Neural crest cell (in vitro differentiated cells): ENCODE results near the gene PSMA6. TPM values are rescaled to one million over a fixed set of nuclear protein-coding genes. Genes with fewer than 3 reads are reported as not detected.

Source experiments
- DNase-seq: peaks from one replicate; pipeline ENCODE4 v3.0.0; 2021; ENCODE audit warnings: low read depth, mixed read lengths, low spot score
- H3K27ac Mint-ChIP-seq: one replicate; pipeline ENCODE4 v1.8.0; 2021; ENCODE audit warnings: mild to moderate bottlenecking, mixed read lengths; ENCODE audit not compliant: unreplicated experiment
- H3K27me3 Mint-ChIP-seq: 2 replicates; pipeline ENCODE4 v1.8.0; 2021; ENCODE audit warnings: low read depth, mild to moderate bottlenecking, mixed read lengths
- H3K36me3 Mint-ChIP-seq: 2 replicates; pipeline ENCODE4 v1.8.0; 2021; ENCODE audit warnings: low read depth, mild to moderate bottlenecking, mixed read lengths
- H3K4me1 Mint-ChIP-seq: 2 replicates; pipeline ENCODE4 v1.8.0; 2021; ENCODE audit warnings: mixed read lengths
- H3K4me3 Mint-ChIP-seq: one replicate; pipeline ENCODE4 v1.8.0; 2021; ENCODE audit warnings: mild to moderate bottlenecking, mixed read lengths
- H3K9me3 Mint-ChIP-seq: 2 replicates; pipeline ENCODE4 v1.8.0; 2021; ENCODE audit warnings: mixed read lengths
- total RNA-seq: library from RNA; stranded (reverse); gene quantifications from 2 replicates; pipeline ENCODE4 v1.2.1, GENCODE V29; 2021
- TF ChIP-seq, protein P1 (sequence below): fragments of 200-600 bp; sonication (generic); conservative IDR thresholded peaks from 2 replicates; pipeline ENCODE4 v1.5.0; 2021; ENCODE audit warnings: antibody characterized with exemption, mild to moderate bottlenecking

Gene PSMA6
- total RNA-seq, 1 donor from 2014 or later, result 229 TPM

DNA sequence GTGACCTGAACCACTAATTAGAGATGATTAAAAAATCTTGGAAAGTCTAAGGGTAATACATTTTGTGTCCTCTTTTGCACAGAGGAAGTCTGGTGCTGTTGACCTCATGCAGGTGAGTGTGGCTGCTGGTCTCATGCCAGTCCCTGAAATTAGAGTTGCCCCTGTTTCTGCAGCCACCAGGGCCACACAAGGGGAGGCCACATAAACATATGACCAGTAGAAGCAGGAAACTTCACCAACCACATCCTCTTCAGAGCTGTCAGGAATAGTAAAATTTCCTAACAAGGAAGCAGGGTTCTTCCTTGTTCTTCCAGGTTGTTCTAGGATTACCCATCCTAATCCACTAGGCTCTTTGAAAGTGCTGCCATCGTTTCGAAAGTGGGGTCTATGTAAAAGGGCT, 28.3 kb downstream of the PSMA6 start:
- Mint-ChIP-seq H3K4me1 (no peaks in the 10 kb centered on the region), H3K9me3 (no peaks in the 10 kb centered on the region), H3K27me3 (no peaks in the 10 kb centered on the region), H3K27ac (no peak overlapping the region), H3K36me3 (peaks cover 3% of the 10 kb centered on the region), H3K4me3 (no peak overlapping the region)
- DNase-seq, result no peak
- TF ChIP-seq, protein P1, sequence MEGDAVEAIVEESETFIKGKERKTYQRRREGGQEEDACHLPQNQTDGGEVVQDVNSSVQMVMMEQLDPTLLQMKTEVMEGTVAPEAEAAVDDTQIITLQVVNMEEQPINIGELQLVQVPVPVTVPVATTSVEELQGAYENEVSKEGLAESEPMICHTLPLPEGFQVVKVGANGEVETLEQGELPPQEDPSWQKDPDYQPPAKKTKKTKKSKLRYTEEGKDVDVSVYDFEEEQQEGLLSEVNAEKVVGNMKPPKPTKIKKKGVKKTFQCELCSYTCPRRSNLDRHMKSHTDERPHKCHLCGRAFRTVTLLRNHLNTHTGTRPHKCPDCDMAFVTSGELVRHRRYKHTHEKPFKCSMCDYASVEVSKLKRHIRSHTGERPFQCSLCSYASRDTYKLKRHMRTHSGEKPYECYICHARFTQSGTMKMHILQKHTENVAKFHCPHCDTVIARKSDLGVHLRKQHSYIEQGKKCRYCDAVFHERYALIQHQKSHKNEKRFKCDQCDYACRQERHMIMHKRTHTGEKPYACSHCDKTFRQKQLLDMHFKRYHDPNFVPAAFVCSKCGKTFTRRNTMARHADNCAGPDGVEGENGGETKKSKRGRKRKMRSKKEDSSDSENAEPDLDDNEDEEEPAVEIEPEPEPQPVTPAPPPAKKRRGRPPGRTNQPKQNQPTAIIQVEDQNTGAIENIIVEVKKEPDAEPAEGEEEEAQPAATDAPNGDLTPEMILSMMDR, result no peak

DNA sequence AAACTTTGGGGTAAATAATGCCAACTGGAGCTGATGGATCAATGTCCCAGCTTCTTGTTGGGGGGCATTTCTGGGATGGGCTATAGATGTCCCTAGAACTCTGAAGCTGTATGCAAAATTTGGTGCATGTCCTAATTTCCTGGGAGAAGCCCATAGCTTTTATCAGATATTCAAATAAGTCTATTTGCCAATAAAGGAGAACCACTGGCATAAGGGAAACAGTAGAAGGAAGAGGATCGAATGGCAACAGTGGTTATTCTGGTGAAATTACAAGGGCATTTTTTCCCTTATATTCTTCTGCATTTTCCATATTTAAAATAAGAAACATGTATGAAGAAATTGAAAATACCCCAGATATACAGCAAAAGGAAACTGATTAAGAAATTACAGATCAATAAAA, 34.2 kb downstream of the PSMA6 start:
- no peaks in the 10 kb centered on the region for H3K9me3 Mint-ChIP-seq
- H3K4me3 Mint-ChIP-seq, result no peak overlapping the region
- no peaks in the 10 kb centered on the region for H3K36me3 Mint-ChIP-seq
- no peaks in the 10 kb centered on the region for H3K27me3 Mint-ChIP-seq
- TF ChIP-seq, protein P1, result no peak
- no peaks in the 10 kb centered on the region for H3K4me1 Mint-ChIP-seq
- DNase-seq, result no peak
- no peak overlapping the region for H3K27ac Mint-ChIP-seq

DNA sequence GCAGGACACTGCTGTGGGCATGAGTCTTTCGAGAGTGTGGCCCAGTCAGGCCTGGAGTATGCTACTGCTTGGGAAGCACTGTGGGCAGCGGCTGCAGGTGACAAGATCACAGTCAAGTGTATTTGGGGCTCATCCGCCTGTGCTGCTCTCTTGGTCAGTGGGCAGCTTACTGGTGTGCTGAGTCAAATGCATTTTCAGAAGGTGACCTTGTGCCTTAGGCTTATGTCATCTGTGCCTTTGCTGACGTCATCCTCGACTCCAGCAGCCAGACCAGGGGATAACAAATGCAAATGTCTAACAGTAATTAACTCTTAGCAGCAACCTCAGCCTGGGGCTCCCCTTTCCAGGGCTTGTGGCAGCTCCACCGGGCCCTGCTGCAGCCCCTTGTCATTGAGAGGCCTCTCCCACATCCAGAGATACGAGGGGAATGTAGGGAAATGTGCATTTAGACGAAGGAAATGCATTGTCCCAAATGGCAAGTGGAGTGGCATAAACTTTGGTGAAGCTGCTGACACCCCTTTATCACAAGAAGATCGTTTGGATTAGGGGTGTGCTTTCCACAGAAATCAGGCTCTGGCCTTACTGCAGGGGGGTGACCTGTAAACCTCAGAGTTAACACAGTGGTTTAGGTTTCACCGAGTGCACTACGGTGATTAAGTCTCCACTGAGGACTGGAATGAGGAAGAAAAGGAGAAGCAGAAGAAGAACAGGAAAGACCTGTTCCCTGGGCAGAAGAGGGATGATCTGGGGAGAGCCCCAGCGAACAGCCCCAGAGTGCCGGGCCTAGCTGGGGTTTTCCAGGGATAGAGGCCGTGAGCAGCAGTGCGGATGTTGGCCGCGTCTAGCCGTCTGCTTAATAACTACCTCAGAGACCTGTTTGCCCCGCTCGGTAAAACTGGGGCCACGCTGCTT, 39.7 kb downstream of the PSMA6 start:
- H3K4me1 Mint-ChIP-seq, result peaks cover 34% of the 10 kb centered on the region
- no peak overlapping the region for H3K27ac Mint-ChIP-seq
- H3K27me3 Mint-ChIP-seq, result no peaks in the 10 kb centered on the region
- H3K4me3 Mint-ChIP-seq, result no peak overlapping the region
- TF ChIP-seq, protein P1, result no peak
- no peaks in the 10 kb centered on the region for H3K36me3 Mint-ChIP-seq
- H3K9me3 Mint-ChIP-seq, result no peaks in the 10 kb centered on the region
- DNase-seq, result no peak

DNA sequence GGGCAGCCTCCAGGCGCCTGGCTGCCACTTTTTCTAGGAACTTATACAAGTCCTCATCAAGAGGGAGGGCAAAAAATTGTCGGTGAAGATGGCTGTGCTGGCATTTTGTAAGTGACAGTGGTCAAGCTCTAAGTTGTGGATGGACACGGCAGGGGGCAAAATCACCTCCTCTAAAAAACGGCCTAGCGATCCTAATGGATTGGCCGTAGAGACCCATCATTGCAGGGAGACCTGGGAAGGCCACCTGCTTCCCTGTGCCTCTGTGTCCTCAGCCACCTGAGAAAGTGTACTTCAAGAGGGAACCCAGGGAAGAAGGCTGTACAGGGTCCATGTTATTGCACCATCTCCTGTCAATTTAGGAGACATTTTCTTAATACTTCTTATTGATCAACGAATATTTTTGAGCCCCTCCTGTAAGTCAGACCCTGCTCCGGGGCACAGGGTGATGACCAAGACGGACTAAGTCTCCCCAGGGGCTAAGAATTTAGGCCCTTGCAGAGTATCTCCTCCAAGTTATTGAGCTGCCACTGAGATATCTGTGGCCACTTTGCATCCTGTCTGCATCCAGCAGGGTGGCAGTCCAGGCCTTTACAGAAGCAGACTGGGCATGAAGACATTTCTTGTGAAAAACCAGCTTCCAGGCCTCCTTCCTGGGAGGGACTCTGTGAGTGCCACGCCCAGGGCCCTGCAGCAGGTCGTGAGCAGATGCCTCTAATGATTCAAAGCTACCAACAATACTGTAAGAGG, 40.5 kb downstream of the PSMA6 start:
- no peak for DNase-seq
- H3K36me3 Mint-ChIP-seq, result no peaks in the 10 kb centered on the region
- H3K4me3 Mint-ChIP-seq, result no peak overlapping the region
- peaks cover 37% of the 10 kb centered on the region for H3K4me1 Mint-ChIP-seq
- TF ChIP-seq, protein P1, result no peak
- no peak overlapping the region for H3K27ac Mint-ChIP-seq
- H3K27me3 Mint-ChIP-seq, result no peaks in the 10 kb centered on the region
- no peaks in the 10 kb centered on the region for H3K9me3 Mint-ChIP-seq

DNA sequence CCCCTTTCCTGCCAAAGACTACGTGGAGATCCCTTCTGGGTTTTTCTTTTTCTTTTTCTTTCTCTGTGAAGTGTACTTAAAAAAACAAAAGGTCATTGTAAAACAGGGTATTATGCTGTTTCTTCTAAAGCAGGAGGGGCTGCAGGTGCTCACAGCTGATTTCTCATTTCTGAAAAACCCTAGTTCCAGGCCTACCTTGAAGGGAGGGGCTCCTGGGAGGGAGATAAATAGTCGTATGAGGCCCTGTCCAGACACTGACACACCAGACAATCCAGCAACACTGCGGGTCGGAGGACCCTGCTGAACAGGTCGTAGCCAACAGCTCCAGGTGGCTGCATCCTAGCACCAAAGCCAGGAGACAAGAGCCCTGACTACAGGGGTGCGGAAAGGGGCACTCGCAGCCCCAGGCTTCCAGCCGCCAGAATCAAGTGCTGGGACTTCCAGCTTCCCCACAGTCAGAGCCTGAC, 41.1 kb downstream of the PSMA6 start:
- Mint-ChIP-seq H3K36me3 (no peaks in the 10 kb centered on the region), H3K4me3 (no peak overlapping the region), H3K4me1 (peaks cover 37% of the 10 kb centered on the region), H3K27me3 (no peaks in the 10 kb centered on the region), H3K9me3 (no peaks in the 10 kb centered on the region), H3K27ac (no peak overlapping the region)
- DNase-seq, result no peak
- TF ChIP-seq, protein P1, result no peak
